NAMALWA (cell line): ENCODE data around the gene TAS1R3.

Source experiments
- DNase-seq: peaks from one replicate; pipeline ENCODE4 v3.0.0-alpha.2; 2015; ENCODE audit warnings: low spot score

TAS1R3 gene

GRCh38 chr1:1340791-1341548, 9.9 kb downstream of the TAS1R3 start:
- no peak for DNase-seq

DNA sequence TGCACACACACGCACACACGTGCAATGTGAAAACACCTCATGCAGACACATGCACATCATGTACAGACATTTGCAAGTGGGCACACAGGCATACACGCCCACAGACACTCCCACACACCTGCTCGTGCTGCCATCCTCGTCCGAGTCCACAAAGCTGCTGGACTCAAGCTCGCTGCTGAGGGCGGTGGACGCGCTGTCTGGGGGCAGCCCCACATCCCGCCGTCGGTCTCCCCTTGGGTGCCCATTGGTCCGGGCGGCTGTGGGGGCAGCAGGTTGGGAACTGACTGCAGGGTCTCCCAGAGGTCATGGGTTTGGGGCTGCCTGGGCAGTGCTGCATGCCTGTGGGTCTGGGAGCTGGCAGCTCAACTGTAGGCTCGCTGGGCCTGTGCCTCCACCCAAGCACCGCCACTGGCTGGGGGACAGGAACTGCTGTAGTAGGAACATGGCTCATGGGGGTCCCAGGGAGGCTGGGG, 10.5 kb downstream of the TAS1R3 start:
- no peak for DNase-seq

DNA sequence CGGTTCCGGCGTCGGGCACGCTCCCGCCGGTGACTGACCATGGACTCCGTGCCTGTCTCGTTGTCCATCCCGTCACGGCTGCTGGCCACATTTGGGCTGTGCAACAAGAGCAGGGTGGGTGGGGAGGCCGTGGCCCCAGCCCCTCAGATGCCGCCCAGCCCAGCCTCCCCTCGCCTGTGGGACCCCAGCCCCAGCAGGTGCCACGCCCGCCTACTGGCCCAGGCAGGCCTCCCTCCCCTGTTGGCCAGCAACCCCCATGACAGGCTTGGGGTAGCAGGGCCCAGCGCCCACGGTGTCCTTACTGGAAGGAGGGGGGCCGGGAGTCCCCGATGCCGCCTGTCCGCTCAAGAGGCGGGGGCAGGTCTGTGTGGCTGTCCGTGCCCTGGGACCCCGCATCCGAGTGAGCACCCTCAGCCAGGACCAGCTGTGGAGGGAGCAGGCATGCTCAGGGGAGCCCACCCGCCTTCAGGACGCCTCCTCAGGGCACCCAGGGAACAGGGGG, 11.0 kb downstream of the TAS1R3 start:
- DNase-seq: no peak

DNA sequence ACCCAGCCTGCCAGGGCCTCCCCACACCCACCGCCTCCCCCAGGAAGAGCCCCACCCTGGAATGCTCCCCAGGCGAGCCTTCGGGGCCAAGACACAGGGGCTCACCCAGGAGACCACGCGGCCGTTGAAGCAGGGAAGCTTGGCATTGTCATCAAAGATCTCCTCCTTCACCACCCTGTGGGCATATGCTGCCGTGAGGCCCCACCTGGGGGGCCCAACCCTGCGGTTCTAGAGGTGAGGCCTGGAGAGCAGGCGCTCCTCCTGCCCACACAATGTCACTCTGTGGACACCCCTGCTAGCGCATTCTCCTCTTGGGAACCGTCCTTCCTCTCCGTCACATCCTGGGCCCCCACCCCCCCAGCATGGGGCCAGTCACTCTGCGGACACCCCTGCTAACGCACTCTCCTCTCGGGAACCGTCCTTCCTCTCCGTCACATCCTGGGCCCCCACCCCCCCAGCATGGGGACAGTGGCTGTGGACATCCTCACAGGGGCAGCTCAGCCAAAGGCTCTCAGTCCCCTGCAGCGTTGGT, 11.6 kb downstream of the TAS1R3 start:
- DNase-seq: no peak

DNA sequence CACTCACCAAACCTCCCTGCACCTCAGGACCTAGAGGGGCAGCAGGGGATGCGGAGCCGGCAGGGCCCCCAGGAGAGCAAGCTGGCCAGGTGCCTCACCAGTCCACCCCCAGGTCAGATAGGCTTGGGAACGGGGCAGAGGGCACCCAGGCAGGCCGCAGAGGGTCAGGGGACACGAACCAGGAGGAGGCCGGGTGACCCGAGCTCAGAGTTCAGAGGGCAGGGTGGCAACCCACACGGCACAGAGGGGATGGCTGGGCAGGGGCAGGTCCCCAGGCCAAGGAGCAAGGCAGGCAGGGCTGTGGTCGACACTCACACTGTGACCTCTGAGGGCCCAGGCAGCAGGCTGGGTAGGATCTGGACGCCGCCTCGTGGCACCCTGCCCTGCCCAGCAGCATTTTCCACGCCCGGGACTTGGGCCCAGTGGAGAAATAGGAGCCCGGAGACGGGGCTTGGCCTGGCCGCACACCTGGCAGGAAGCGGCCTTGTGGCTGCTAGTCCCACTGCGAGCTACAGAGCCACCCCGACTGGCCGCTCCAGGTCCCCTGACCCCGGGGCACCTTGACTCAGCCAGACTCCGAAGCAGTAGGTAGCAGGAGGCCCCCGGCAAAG, 12.8 kb downstream of the TAS1R3 start:
- no peak for DNase-seq

DNA sequence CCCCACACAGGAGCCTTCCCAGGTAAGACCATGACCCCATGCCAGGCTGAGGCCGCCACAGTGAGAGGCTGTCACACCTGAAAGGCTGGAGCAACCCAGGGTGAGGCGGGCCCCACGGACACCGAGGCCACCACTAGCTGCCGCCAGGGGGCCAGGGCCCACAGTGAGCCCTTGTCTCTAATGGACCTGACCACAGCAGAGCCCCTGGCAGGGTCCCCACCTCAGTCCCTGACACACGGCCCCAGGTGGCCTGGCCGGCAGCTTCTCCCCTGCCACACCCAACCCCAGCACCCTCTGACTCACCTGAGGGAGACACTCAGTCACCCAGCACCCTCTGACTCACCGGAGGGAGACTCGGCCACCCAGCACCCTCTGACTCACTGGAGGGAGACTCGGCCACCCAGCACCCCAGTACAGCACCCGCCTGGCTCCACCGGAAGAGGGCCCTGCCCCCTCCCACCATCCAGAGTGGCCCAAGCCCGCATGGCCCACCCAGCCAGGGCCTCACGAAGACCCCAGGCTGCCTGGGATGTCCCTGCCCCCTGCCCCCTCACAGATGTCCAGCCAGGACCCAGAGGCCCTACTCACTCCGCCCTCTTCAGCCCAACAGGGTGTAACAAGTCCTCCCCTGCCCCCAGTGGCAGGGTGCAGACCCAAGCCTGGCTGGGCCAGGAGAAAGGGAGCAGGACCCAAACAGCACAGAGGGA, 13.7 kb downstream of the TAS1R3 start:
- DNase-seq: no peak

DNA sequence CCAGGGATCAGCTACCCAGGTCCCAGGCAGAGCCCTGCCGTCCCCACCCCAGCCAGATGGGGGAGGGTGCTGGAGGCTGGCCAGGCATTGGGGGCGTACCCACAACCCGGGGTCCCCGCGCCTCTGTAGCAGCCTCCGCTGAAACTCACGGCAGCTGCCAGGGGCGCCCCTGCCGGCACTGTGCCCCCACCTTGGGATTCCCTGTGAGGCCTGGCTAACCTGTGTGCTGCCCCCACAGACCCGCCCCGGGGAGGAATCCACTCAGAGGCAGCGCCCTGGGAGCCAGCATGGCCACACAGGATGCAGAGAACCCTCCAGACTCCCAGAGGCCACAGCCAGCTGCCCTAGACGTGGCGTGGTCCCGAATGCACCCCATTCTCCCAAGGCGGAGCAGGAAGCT, 14.3 kb downstream of the TAS1R3 start:
- no peak for DNase-seq

- DNase-seq: no peak
Observed at GRCh38 chr1:1345860-1346500, 14.9 kb downstream of the TAS1R3 start.

DNA sequence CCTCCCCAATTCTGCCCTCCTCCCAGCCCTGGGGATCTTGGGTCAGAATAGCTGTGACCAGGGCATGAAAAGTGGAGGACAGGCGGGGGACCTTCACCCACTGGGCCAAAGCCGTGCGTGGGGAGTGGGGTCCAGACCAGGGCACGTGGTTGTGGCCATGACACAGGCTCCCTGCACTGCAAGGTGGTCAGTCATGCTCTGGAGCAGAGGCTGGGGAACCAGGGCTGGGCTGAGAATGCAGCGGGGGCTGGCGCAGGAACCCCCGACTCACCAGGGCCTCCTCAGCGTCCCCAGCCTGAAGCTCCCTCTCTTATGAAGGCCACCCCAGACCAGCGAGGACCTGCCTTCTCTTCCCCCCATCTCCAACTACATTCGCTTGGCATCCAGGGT, 15.4 kb downstream of the TAS1R3 start:
- DNase-seq: no peak

DNA sequence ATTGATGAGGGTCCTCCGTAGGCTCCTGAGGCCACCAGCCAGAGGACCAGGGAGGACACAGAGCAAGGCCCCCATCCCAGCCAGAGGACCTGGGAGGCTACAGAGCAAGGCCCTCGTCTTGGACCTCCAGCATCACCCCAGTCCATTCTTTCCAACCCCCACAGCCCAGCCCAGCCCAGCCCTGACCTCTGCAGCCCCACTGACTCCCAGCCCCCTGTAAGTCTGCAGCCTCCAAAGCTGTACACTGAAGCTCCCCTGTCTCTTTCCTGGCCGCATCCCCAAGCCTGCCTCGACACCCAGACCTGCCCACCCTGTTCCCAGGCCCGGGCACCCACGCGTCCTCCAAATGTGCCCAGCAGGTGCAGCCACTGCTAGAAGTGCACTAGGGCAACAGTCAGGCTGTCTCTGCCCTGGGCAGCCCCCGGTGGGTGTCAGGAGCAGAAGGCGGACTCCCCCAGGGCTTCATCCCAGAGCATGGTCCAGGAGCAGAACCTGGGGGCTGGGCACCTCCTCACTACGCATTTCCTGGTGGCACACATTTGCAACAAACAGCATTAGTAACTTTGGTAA, 16.0 kb downstream of the TAS1R3 start:
- no peak for DNase-seq

DNA sequence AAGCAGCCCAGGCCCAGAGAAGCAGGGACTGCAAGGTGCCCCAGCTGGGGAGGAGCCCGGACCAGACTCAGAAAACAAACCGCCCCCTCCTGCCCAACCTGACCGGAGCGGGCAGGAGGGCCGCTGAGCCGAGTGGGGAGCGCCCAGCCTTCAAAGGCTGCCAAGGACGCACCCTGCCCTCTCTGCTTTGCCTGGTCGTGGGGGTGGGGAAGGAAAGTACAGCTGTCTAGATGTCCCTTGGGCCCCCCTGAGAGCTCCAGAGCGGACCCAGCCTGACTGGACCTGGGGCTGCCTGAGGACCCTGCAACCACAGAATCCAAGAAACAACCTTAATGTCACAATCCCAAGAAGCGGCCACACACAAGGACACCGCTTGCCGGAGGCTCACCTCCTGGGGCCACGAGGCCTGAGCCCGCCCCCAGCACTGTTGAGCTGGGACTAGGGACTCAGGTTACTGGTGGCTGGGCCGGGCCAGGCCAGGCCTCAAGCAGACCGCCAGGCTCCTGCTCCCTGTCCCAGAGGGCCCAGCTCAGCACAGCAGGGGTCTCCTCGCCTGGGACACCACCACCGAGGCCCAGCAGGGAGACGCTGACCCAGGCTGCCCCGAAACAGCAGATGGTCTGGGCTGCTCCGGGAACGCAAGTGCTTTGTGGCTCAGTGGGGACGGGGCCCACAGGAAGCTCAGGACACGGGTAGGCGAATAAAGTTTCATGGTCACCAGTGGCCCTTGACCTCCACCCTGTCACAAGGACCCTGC, 16.8 kb downstream of the TAS1R3 start:
- DNase-seq: no peak

DNA sequence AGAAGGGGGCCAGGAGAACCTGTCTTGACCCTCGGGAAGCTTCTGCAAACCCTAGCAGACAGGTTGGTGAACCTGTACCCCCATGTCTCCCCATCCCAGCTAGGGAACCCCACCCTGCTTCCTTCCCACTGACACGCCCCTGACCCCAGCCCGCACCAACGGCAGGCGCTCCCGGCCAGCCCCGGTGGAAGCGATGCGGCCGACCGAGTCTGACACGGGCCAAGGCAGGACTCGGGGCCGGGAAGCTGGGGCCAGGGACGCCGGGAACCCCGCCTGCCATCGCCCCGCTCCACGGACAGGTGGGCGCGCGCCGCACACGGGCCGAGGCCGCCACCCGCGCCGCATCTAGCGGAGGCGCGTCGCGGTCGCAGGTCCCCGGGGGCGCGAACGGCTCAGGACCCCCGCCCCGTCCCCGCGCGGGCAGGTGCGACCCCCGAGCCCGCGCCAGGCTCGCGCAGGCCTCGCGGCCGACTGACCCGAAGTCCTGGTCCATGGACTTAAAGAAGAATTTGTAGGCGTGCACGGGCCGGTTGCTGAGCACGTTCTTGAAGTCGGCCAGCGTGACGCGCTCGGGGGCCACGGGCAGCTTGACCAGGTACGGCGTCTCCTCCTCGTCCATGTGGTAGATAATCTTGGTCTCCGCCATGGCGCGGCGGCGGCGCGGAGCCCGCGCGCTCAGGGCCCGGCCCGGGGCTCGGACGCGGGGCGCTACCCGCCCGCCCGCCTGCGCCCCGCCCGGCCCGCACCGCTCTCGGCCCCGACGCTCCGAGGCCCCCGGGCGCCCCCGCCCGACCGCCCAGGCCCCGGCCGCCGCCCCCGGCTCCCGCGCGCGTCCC, 17.6 kb downstream of the TAS1R3 start:
- DNase-seq: no peak

- DNase-seq: peak; percentile 79
Observed at GRCh38 chr1:1349256-1350012, 18.4 kb downstream of the TAS1R3 start, which contains the start of gene DVL1. Gene DVL1, minus strand, starts transcription at chr1:1349418. Its CDS starts 353 bp downstream, at chr1:1349065.

- DNase-seq: no peak
Observed at GRCh38 chr1:1351511-1352427, 20.7 kb downstream of the TAS1R3 start.

DNA sequence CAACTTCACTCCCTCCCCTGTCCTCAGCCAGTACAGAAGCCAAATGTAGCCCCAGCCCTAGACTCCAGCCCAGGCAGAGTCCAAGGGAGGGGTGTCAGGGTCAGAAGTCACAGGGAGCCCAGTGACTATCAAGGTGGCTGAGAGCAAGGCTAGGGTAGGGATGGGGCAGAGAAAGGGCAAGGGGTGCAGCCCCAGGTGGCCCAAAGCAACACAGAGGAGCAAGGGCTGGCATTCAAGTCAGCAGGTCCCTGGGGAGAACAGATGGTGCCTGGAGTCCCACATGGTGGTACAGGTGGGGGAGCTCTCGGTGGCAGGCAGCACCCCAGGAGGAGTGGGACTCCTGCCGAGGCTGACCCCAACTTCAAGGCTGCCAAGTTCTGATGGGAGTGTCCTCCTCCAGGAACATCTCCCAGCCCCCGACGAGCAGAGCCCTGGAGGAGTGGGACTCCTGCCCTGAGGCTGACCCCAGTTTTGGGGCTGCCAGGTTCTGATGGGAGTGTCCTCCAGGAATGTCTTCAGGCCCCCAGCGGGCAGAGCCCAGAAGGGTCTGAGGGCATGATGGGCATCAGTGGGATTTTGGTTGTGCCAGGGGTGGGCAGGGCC, 21.8 kb downstream of the TAS1R3 start:
- peak; percentile 91 for DNase-seq

GRCh38 chr1:1353389-1354151, 22.5 kb downstream of the TAS1R3 start:
- DNase-seq: no peak
